DMS79 (cell line): ENCODE results near the gene SPOCK1.

Experiments used
- DNase-seq: peaks from one replicate; lab custom pipeline; 2025; lab: John Stamatoyannopoulos, UW

The SPOCK1 gene

DNA sequence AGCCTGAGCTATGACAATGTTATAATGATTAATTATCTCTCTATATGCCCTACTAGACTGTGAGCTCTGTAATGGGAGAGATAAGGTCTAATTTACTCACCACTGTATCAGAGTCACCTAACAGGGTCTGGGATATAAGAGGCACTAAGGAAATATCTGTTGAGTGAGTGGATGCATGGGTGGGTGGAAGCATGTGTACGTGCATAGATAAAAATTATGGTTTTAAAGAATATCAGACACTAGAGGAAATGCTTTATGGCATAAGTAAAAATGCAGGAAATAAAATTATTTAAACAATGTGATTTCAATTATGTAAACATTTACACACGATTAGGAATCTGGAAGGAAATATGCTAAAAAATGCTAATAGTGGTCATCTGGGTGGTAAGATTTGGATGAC lies 137.8 kb downstream of the SPOCK1 start:
- no peak for DNase-seq

DNA sequence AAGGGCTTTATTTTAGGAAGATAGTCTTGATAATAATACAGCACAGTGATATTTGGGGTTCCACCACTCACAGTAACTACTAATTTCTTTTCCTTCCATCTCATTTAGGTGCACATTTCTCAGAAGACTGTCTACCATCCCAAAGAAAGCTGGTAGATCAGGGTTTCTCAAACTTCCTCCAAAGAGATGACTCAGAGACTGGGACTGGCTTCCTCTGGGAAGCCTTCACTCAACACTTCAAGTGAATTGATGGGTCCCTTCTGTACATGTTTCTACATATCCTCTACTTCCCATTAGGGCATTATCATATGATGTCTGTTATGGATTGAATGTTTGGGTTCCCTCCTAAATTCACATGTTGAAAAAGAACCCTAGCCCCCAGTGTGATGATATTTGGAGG lies 138.5 kb downstream of the SPOCK1 start:
- DNase-seq, result no peak

GRCh38 chr5:137359941-137360340 lies 139.2 kb downstream of the SPOCK1 start:
- DNase-seq, result no peak

- DNase-seq, result no peak
Measured at GRCh38 chr5:137357436-137357835, 141.7 kb downstream of the SPOCK1 start.

DNA sequence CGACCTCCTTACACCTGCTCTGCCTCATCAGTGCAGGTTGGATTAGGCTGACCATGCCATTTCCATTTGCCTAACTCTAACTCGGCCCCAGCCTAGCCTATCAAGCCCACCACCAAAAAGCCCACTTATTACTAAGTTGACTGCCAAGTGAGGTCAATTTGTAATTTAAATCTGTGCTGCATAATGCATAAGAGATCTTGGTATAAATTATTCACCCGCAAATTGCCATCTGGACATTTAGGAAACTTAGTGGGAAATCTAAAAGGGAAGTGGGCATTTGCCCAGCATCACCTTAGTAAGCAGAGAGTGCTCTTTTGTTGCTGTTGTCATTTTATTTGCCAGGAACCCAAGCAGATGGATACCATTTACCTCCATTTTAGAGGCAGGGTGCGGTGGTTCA lies 143.0 kb downstream of the SPOCK1 start:
- DNase-seq, result no peak

GRCh38 chr5:137355708-137356107 lies 143.4 kb downstream of the SPOCK1 start:
- DNase-seq, result no peak

DNA sequence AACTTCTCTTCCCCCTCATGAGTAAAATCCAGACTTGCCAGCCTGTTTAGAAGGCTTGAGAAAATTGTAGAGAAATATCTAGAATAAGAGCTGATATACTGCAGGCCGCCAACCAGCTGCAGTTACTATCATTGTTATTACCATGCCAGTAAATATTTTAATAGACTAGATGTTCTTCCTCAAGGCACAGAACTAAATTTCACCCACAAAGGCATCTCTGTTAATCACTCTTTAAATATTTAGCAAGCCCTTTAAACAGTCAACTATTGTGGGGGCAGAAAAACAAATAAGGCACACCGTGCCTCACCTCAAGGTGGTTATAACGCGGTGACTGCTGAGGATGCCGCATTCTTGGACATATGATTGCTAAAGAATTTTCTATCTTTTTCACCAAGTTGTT lies 147.0 kb downstream of the SPOCK1 start:
- DNase-seq, result no peak

DNA sequence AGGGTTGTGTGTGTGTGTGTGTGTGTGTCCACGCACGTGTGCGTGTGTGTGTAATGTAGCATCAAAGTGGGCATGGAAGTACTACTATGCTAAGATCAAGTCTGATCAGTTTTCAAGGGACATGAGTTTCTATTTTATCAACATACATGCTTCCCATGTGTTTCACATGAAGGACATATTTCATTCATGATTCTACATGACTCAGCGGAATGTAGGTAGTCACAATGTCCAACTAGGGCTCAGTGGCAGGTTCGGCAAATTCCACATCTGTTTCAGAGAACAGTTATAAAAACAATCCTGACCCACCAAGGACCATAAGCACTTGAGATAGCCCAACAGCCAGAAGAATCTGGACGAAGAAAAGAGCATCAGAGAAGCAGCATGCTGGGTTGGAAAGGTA lies 148.3 kb downstream of the SPOCK1 start:
- DNase-seq, result no peak

GRCh38 chr5:137348759-137349158 lies 150.4 kb downstream of the SPOCK1 start:
- no peak for DNase-seq

DNA sequence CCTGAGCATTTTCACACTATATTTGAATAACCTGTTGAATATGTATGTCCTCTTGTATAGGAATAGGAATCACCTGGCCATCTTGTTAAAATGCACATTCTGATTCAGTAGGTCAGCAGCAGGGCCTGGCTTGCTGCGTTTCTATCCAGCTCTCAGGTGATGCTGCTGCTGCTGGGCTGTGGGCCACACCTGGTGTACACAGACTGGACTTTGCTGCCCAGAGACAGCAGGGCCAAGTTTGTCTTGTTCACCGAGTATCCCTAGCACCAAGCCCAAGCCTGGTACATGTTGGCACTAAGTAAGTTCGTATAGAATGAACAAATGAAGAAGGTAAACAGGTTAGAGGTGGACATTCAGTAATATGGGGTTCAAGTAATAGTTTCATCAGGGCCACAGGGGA lies 151.3 kb downstream of the SPOCK1 start:
- DNase-seq, result no peak

DNA sequence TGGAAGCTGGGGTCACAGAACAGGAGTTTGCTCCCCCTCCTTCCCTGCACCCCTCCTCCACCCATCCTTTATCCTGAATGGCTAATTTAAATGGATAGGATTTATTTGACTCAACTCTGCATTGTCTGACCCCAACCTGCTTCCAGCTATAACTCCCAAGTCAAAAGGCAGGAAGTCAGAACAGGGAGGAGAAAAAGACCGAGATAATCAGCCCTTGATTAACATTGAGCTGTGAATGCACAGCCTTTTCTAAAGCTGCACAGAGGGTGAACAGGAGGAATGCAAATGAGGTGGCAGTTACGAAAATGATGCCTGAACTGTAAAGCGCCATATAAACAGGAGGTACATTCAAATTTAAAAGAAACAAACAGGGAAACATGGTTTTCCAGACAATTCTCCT lies 152.8 kb downstream of the SPOCK1 start:
- no peak for DNase-seq

DNA sequence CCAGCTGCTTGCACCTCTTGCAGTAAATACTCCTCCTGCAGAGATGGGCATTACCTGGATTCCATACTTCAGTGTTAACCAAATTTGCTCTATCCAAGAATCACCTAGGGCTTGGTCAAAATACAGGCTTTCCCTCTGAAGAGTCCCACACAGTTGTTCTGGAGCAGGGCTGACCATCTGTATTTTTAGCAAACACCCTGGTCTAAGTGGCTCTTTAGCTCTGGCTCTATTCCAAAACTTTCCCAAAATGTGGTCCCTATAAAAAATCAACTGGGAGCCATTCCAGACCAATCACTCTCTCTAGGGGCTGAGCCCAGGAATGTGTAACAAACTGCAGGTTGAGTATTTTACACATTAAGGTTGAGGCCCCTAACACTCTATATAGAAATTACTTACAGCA lies 153.7 kb downstream of the SPOCK1 start:
- no peak for DNase-seq

DNA sequence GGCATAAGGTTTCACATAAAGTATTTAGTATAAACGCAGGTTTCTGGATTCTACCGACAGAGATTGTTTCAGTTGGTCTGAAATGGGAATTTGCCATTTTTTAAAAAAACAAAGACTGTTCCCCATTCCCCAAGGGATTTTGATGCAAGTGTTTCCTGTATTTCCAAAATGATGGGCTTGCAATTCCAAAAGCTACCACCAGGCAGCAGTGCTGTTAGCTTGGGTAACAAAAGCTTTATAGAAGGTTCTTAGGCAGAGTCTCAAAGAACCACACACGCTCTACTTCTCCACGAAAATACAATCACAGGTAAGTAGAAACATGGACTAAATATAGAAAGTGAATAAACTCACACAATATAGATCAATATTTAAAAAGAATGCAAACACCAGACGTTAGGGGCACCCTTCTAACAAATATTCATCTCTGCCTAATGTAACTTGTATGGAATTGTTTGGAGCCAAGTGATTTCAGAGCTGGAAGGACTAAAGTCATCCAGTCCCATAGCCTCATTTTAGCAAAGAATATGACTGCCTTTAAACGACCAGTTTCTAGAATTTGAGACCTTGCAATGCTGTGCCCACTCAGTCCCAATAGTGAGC lies 154.3 kb downstream of the SPOCK1 start:
- no peak for DNase-seq

DNA sequence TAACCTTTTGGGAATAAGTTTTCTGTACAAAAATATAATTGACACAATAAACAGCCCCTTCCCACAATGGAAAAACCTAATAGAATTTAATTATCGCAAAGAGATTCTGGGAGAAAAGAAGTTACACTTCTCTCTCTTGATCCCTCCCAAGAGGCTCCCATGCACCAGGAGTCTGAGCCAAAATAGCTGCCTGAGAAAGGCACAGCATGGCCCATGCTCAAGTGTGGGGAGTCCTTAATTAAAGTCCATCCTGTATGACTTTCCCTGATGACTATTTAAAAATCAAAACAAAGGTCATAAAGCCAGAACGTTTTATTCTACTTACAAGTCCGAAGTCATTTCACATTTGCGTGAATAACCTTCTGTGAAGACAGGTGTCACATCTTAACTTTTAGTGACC lies 155.1 kb downstream of the SPOCK1 start:
- no peak for DNase-seq

GRCh38 chr5:137342764-137343163 lies 156.4 kb downstream of the SPOCK1 start:
- no peak for DNase-seq

- no peak for DNase-seq
Measured at GRCh38 chr5:137341831-137342230, 157.3 kb downstream of the SPOCK1 start.

GRCh38 chr5:137340881-137341280 lies 158.2 kb downstream of the SPOCK1 start:
- no peak for DNase-seq

GRCh38 chr5:137336565-137337120 lies 162.5 kb downstream of the SPOCK1 start:
- DNase-seq, result no peak

DNA sequence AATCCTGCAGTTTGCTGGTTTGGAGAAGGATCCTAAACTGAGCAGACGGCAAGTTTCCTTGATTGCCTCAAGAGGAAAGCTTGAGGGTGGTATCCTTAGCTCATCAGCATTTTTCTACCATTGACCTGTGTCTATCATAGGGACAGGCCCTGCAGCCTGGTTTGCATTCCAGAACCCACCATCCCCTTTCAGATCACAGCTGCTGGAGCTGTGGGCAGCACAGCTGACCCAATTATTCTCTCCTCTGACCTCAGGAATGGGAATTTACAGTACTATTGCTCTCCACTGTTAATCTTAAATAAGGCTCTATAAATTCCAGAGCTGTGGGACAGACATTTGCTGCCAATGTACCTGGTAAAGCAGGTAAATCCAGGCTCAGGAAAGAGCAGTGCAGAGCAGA lies 163.0 kb downstream of the SPOCK1 start:
- no peak for DNase-seq

GRCh38 chr5:137335493-137335892 lies 163.6 kb downstream of the SPOCK1 start:
- DNase-seq, result peak; percentile 1

- no peak for DNase-seq
Measured at GRCh38 chr5:137333928-137334327, 165.2 kb downstream of the SPOCK1 start.

- DNase-seq, result peak; percentile 34
Measured at GRCh38 chr5:137333475-137333874, 165.7 kb downstream of the SPOCK1 start.

DNA sequence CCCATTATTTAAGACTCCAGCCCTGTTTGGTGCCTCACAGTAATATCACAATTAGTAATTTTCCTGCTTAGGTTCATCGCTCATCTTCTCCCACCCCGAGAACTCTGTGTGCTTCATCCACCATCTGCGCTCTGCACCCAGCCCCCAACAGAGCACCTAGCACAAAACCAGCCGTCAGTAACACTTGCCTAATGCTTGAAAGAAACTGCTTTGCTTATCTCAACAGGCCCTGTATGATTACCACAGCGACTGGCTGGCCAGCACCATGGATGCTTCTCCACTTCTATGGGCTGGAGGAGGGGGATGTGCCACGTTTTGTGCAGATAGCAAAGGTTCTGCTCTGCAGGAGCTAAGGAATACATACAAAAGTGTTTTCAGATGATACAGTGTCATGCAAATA lies 166.8 kb downstream of the SPOCK1 start:
- DNase-seq, result no peak

GRCh38 chr5:137329586-137330296 lies 169.4 kb downstream of the SPOCK1 start:
- no peak for DNase-seq
